CD4-positive, alpha-beta T cell treated with Interleukin-6 for 4 hours (primary cell): Measurements from ENCODE around the gene RNH1.
"Not testable (repeated sequence)": the region's sequence is repeated elsewhere in the genome, so short reads cannot be mapped to it uniquely, and the experiment has no call there.

Experiments
- DNase-seq: peaks from one replicate; pipeline ENCODE4 v3.0.0-alpha.2; 2020; ENCODE audit warnings: mixed read lengths

Gene RNH1

GRCh38 chr11:516918-517685 lies 10.1 kb upstream of the RNH1 start:
- DNase-seq: not testable (repeated sequence)

GRCh38 chr11:516400-516799 lies 9.4 kb upstream of the RNH1 start:
- no peak for DNase-seq

- no peak for DNase-seq
Measured at GRCh38 chr11:515131-515530, 8.1 kb upstream of the RNH1 start.

GRCh38 chr11:514606-515005 lies 7.6 kb upstream of the RNH1 start:
- DNase-seq: no peak

GRCh38 chr11:512761-513595 lies 5.9 kb upstream of the RNH1 start:
- no peak for DNase-seq

- DNase-seq: no peak
Measured at GRCh38 chr11:508956-509355, 1.9 kb upstream of the RNH1 start.

- no peak for DNase-seq
Measured at GRCh38 chr11:507727-508515, 879 bp upstream of the RNH1 start.

- peak; percentile 98 for DNase-seq
Measured at GRCh38 chr11:506238-506994, 626 bp downstream of the RNH1 start.

- no peak for DNase-seq
Measured at GRCh38 chr11:504994-505344, 2.1 kb downstream of the RNH1 start.

- no peak for DNase-seq
Measured at GRCh38 chr11:504053-504993, 2.7 kb downstream of the RNH1 start.

- DNase-seq: no peak
Measured at GRCh38 chr11:503179-503981, 3.7 kb downstream of the RNH1 start.

GRCh38 chr11:502288-503178 lies 4.5 kb downstream of the RNH1 start:
- no peak for DNase-seq

- no peak for DNase-seq
Measured at GRCh38 chr11:501683-502287, 5.3 kb downstream of the RNH1 start.

GRCh38 chr11:501001-501682 lies 5.9 kb downstream of the RNH1 start:
- no peak for DNase-seq

- DNase-seq: no peak
Measured at GRCh38 chr11:499201-500076, 7.6 kb downstream of the RNH1 start.

GRCh38 chr11:498297-499181 lies 8.5 kb downstream of the RNH1 start:
- no peak for DNase-seq
